GM12892 (cell line): Measurements from ENCODE around the gene RANBP17.

ENCODE experiments used
- POLR2A ChIP-seq: IDR thresholded peaks from 2 replicates; pipeline ENCODE4 v1.6.1; 2011; ENCODE audit warnings: low read depth, low read length, control low read depth
- POLR2AphosphoS5 ChIP-seq: IDR thresholded peaks from 2 replicates; pipeline ENCODE4 v1.6.1; 2011; ENCODE audit warnings: low read depth, low read length, control low read depth
- TAF1 ChIP-seq: IDR thresholded peaks from 2 replicates; pipeline ENCODE4 v1.6.1; 2011; ENCODE audit warnings: low read depth, mild to moderate bottlenecking, control low read depth, low read length, borderline replicate concordance

- no peak for TF ChIP-seq TAF1
- TF ChIP-seq POLR2A: no peak
- TF ChIP-seq POLR2AphosphoS5: no peak
Measured at GRCh38 chr5:170903075-170903474, 41.3 kb downstream of the RANBP17 start.
